Lower leg skin (tissue), 3 donors: ENCODE data around the gene LITAFD.

Experiments
- CTCF ChIP-seq, 3 donors: fragments of 450-650 bp; IDR thresholded peaks; one replicate each; pipeline ENCODE4 v1.5.1; 2016; ENCODE audit warnings: antibody characterized with exemption in 3 of 3, mild to moderate bottlenecking in 3 of 3, moderate library complexity in 2 of 3
- POLR2A ChIP-seq, 2 donors: fragments of 450-650 bp; IDR thresholded peaks; one replicate each; pipeline ENCODE4 v1.6.1; 2016 to 2017; ENCODE audit warnings: antibody characterized with exemption in 2 of 2, mild to moderate bottlenecking in 1 of 2, moderate library complexity in 1 of 2

GRCh38 chr16:8848939-8849391 lies 33.2 kb upstream of the LITAFD start:
- TF ChIP-seq CTCF (IDR thresholded peaks at IDR 0.05): no peak
- no peak for TF ChIP-seq POLR2A (IDR thresholded peaks at IDR 0.05)
